H1 (cell line): ENCODE measurements around the gene FASN. TPM values are rescaled to one million over a fixed set of nuclear protein-coding genes. Genes with fewer than 3 reads are reported as not detected.

ENCODE experiments used
- CTCF ChIA-PET: fragments of 300-600 bp; sonication (Branson Sonifier 250); formaldehyde crosslinking; loops from one replicate; lab custom pipeline; 2021; ENCODE audit not compliant: partially characterized antibody; lab: Charles Lee
- POLR2A ChIA-PET: fragments of 300-600 bp; sonication (Branson Sonifier 250); formaldehyde crosslinking; loops from one replicate; lab custom pipeline; 2021; ENCODE audit warnings: inconsistent platforms; ENCODE audit not compliant: partially characterized antibody; lab: Charles Lee
- DNase-seq, 2 experiments: peaks; one replicate each; pipeline versions ENCODE4 v3.0.0 to v3.0.0-alpha.2; 2010 to 2022; ENCODE audit warnings: low spot score in 2 of 2, low read depth in 1 of 2, mixed read lengths in 1 of 2
- FAIRE-seq: peaks from 2 replicates; lab custom pipeline; 2011; peaks lifted over from hg19 to GRCh38; lab: Jason Lieb, UNC
- H2AFZ ChIP-seq: 2 replicates; pipeline ENCODE4 v1.8.1; 2012; ENCODE audit warnings: low read length, inconsistent platforms
- H2AK5ac ChIP-seq: 2 replicates; pipeline ENCODE4 v1.6.1; 2013; ENCODE audit warnings: low read depth, low read length
- H2BK120ac ChIP-seq: replicated peaks from 2 replicates; pipeline ENCODE3; 2013; ENCODE audit warnings: low read depth, low read length, inconsistent platforms
- H2BK12ac ChIP-seq: 2 replicates; pipeline ENCODE4 v1.6.1; 2013; ENCODE audit warnings: low read depth, low read length
- H2BK15ac ChIP-seq: 2 replicates; pipeline ENCODE4 v1.6.1; 2013; ENCODE audit warnings: low read length
- H2BK20ac ChIP-seq: 2 replicates; pipeline ENCODE4 v1.6.1; 2013; ENCODE audit warnings: low read length
- H2BK5ac ChIP-seq: 2 replicates; pipeline ENCODE4 v1.6.1; 2013; ENCODE audit warnings: low read depth, low read length
- H3K14ac ChIP-seq: 2 replicates; pipeline ENCODE4 v1.6.1; 2013; ENCODE audit warnings: inconsistent platforms; ENCODE audit not compliant: insufficient read length
- H3K18ac ChIP-seq: 2 replicates; pipeline ENCODE4 v1.6.1; 2013; ENCODE audit warnings: low read length; ENCODE audit errors: extremely low read depth
- H3K23ac ChIP-seq: 2 replicates; pipeline ENCODE4 v1.6.1; 2013; ENCODE audit warnings: inconsistent platforms; ENCODE audit not compliant: insufficient read length
- H3K23me2 ChIP-seq: 2 replicates; pipeline ENCODE4 v1.6.1; 2013; ENCODE audit warnings: low read depth, low read length
- H3K27ac ChIP-seq: 2 replicates; pipeline ENCODE4 v1.6.1; 2011; ENCODE audit warnings: low read depth, low read length, inconsistent platforms
- H3K27me3 ChIP-seq, 4 experiments: replicated peaks in 1 of 4; 1 replicate in 1 of 4; 2 replicates in 3 of 4; pipeline versions ENCODE4 v1.6.1 to v1.8.1; 2011 to 2013; ENCODE audit warnings: low read length in 3 of 4, mild to moderate bottlenecking in 3 of 4, inconsistent platforms in 2 of 4, mixed read lengths in 2 of 4, moderate library complexity in 1 of 4; ENCODE audit not compliant: control insufficient read depth in 3 of 4, insufficient read depth in 3 of 4; ENCODE audit errors: extremely low read depth in 1 of 4
- H3K36me3 ChIP-seq, 4 experiments: 2 replicates each; pipeline versions ENCODE4 v1.6.1 to v1.8.1; 2011 to 2013; ENCODE audit warnings: mild to moderate bottlenecking in 4 of 4, low read length in 3 of 4, moderate library complexity in 2 of 4, control low read depth in 1 of 4, inconsistent platforms in 1 of 4; ENCODE audit not compliant: insufficient read depth in 4 of 4, control insufficient read depth in 2 of 4
- H3K4ac ChIP-seq: replicated peaks from 2 replicates; pipeline ENCODE3; 2013; ENCODE audit warnings: low read length, low read depth, mixed read lengths, inconsistent platforms; ENCODE audit not compliant: insufficient read length
- H3K4me1 ChIP-seq, 4 experiments: replicated peaks in 1 of 4; 1 replicate in 1 of 4; 2 replicates in 3 of 4; pipeline versions ENCODE4 v1.6.1 to v1.8.1; 2011 to 2013; ENCODE audit warnings: low read length in 3 of 4, inconsistent platforms in 2 of 4, mixed read lengths in 1 of 4; ENCODE audit not compliant: insufficient read depth in 4 of 4, control insufficient read depth in 3 of 4
- H3K4me2 ChIP-seq, 2 experiments: 2 replicates each; pipeline versions ENCODE4 v1.6.1 to v1.8.1; 2011 to 2013; ENCODE audit warnings: low read depth in 2 of 2, low read length in 2 of 2, control low read depth in 1 of 2, inconsistent platforms in 1 of 2, mild to moderate bottlenecking in 1 of 2; ENCODE audit not compliant: insufficient read depth in 1 of 2
- H3K4me3 ChIP-seq, 4 experiments: fragments of 200-600, 300-600 bp in 1 of 4; sonication (generic), shearing (Covaris generic), sonication (Bioruptor Twin) in 1 of 4; 2 replicates each; pipeline versions ENCODE4 v1.5.1 to v1.8.1; 2011 to 2016; ENCODE audit warnings: low read length in 4 of 4, low read depth in 3 of 4, control low read depth in 2 of 4, inconsistent platforms in 2 of 4, mild to moderate bottlenecking in 2 of 4, mixed read lengths in 1 of 4, moderate library complexity in 1 of 4; ENCODE audit not compliant: insufficient read depth in 2 of 4; ENCODE audit errors: extremely low read depth in 1 of 4
- H3K56ac ChIP-seq: replicated peaks from 2 replicates; pipeline ENCODE3; 2013; ENCODE audit warnings: low read depth, mild to moderate bottlenecking, mixed read lengths, low read length, inconsistent platforms; ENCODE audit not compliant: insufficient read length
- H3K79me1 ChIP-seq: 2 replicates; pipeline ENCODE4 v1.6.1; 2013; ENCODE audit warnings: low read depth, low read length, control low read depth
- H3K79me2 ChIP-seq, 2 experiments: 2 replicates each; pipeline versions ENCODE4 v1.6.1 to v1.8.1; 2012 to 2013; ENCODE audit warnings: low read length in 2 of 2, mild to moderate bottlenecking in 2 of 2, inconsistent platforms in 1 of 2; ENCODE audit not compliant: insufficient read depth in 2 of 2, control insufficient read depth in 1 of 2
- H3K9ac ChIP-seq, 4 experiments: replicated peaks in 1 of 4; 1 replicate in 1 of 4; 2 replicates in 3 of 4; pipeline versions ENCODE4 v1.6.1 to v1.8.1; 2011 to 2013; ENCODE audit warnings: low read depth in 3 of 4, low read length in 3 of 4, control low read depth in 2 of 4, mild to moderate bottlenecking in 2 of 4, moderate library complexity in 2 of 4, inconsistent platforms in 1 of 4; ENCODE audit errors: extremely low read depth in 1 of 4
- H3K9me3 ChIP-seq, 2 experiments: 2 replicates each; pipeline versions ENCODE4 v1.6.1 to v1.8.1; 2012 to 2013; ENCODE audit warnings: mild to moderate bottlenecking in 2 of 2, moderate library complexity in 2 of 2, control low read depth in 1 of 2, inconsistent platforms in 1 of 2, low read depth in 1 of 2, low read length in 1 of 2, mixed read lengths in 1 of 2; ENCODE audit not compliant: insufficient read depth in 2 of 2
- H4K20me1 ChIP-seq, 2 experiments: replicated peaks in 1 of 2; 2 replicates each; pipeline versions ENCODE3 to v1.8.1; 2011 to 2013; ENCODE audit warnings: inconsistent platforms in 2 of 2, low read length in 2 of 2, mild to moderate bottlenecking in 1 of 2; ENCODE audit not compliant: insufficient read depth in 2 of 2, control insufficient read depth in 1 of 2
- H4K5ac ChIP-seq: 2 replicates; pipeline ENCODE4 v1.6.1; 2013; ENCODE audit warnings: low read length, low read depth, mixed read lengths, inconsistent platforms; ENCODE audit not compliant: insufficient read length
- H4K8ac ChIP-seq: 2 replicates; pipeline ENCODE4 v1.8.0; 2013; ENCODE audit warnings: mild to moderate bottlenecking, moderate library complexity, low read length, inconsistent platforms; ENCODE audit not compliant: insufficient read depth; ENCODE audit errors: extremely low read depth
- H4K91ac ChIP-seq: replicated peaks from 2 replicates; pipeline ENCODE3; 2013; ENCODE audit warnings: low read length, mixed read lengths, inconsistent platforms; ENCODE audit not compliant: insufficient read length
- ASH2L ChIP-seq: fragments of 200-600, 300-600 bp; sonication (generic); IDR thresholded peaks from one replicate; pipeline ENCODE4 v1.7.1; 2017; ENCODE audit warnings: low read length
- CEBPB ChIP-seq: IDR thresholded peaks from 2 replicates; pipeline ENCODE4 v1.6.1; 2012; ENCODE audit warnings: low read depth, low read length
- GABPA ChIP-seq: IDR thresholded peaks from 2 replicates; pipeline ENCODE4 v1.6.1; 2011; ENCODE audit warnings: mild to moderate bottlenecking, low read length, moderate library complexity, borderline replicate concordance; ENCODE audit not compliant: insufficient read depth
- KDM4A ChIP-seq: IDR thresholded peaks from one replicate; pipeline ENCODE4 v1.7.1; 2012; ENCODE audit warnings: low read depth, mild to moderate bottlenecking, moderate library complexity, low read length, inconsistent platforms; ENCODE audit not compliant: severe bottlenecking
- POU5F1 ChIP-seq: IDR thresholded peaks from 2 replicates; pipeline ENCODE4 v1.6.1; 2011; ENCODE audit warnings: low read depth, mild to moderate bottlenecking, low read length, moderate library complexity
- RXRA ChIP-seq: IDR thresholded peaks from 2 replicates; pipeline ENCODE4 v1.6.1; 2011; ENCODE audit warnings: low read depth, mild to moderate bottlenecking, low read length, moderate library complexity; ENCODE audit not compliant: insufficient read depth
- SAP30 ChIP-seq: fragments of 300-600 bp; sonication (generic); IDR thresholded peaks from 2 replicates; pipeline ENCODE4 v1.7.1; 2012; ENCODE audit warnings: low read length, moderate library complexity, mild to moderate bottlenecking, inconsistent platforms; ENCODE audit not compliant: insufficient read depth, insufficient replicate concordance
- SIN3A ChIP-seq, 2 experiments: IDR thresholded peaks in 1 of 2; conservative IDR thresholded peaks in 1 of 2; 2 replicates each; pipeline ENCODE4 v1.6.1; 2011 to 2012; ENCODE audit warnings: low read length in 2 of 2, improper control_type of control experiment in 1 of 2, low read depth in 1 of 2, mild to moderate bottlenecking in 1 of 2
- SP2 ChIP-seq: IDR thresholded peaks from 2 replicates; pipeline ENCODE4 v1.6.1; 2012; ENCODE audit warnings: mild to moderate bottlenecking, low read length, inconsistent platforms
- SUZ12 ChIP-seq: fragments of 200-600 bp; sonication (generic); IDR thresholded peaks from 2 replicates; pipeline ENCODE4 v1.6.1; 2012; ENCODE audit warnings: mild to moderate bottlenecking, inconsistent platforms, low read length, moderate library complexity, mixed read lengths
- TBP ChIP-seq: IDR thresholded peaks from 2 replicates; pipeline ENCODE4 v1.6.1; 2011; ENCODE audit warnings: low read depth, low read length, improper control_type of control experiment
- WGBS, 2 experiments: shearing (Covaris generic) in 1 of 2; methylation state at CpG; one replicate each; pipeline versions ENCODE4 v1.1.6 to v1.1.7; 2013 to 2015; ENCODE audit warnings: low lambda C conversion rate in 2 of 2, mixed read lengths in 2 of 2, inconsistent platforms in 1 of 2, low coverage in 1 of 2, missing lambda C conversion rate in 1 of 2; ENCODE audit not compliant: insufficient replicate concordance in 2 of 2, insufficient coverage in 1 of 2, insufficient read length in 1 of 2; ENCODE audit errors: extremely low coverage in 1 of 2, missing lambda C conversion rate in 1 of 2; 5-methylcytosine and 5-hydroxymethylcytosine counted together
- polyA plus RNA-seq, 7 experiments: library from polyadenylated mRNA; depleted of rRNA in 3 of 7; stranded (reverse) in 5 of 7; unstranded in 2 of 7; fragments of >200 nt in 5 of 7; fragments of 200-250 nt in 2 of 7; gene quantifications; 1 replicate in 5 of 7; 2 replicates in 1 of 7; 4 replicates in 1 of 7; pipeline versions ENCODE4 v1.2.1 to v1.2.3, GENCODE V29; 2011 to 2013; ENCODE audit warnings: missing spikeins in 2 of 7, mixed read lengths in 2 of 7
- total RNA-seq: library from RNA; stranded (reverse); fragmentation: NEBNext Ultra II Directional; extraction: Animal tissue kit (Norgen Biotek cat#: 25700); gene quantifications from 2 replicates; pipeline ENCODE4 v1.2.1, GENCODE V29; 2021

Gene FASN
- total and polyA plus RNA-seq, 2 of the 8 experiments (the other 6 are each of a cell fraction or from before 2014, with no cell fraction given), result 143 to 561 TPM

GRCh38 chr17:82086941-82087906 is 10.8 kb downstream of the FASN start:
- H2AK5ac ChIP-seq, result no peak overlapping the region
- peak overlapping the region; percentile 51; the same call in 1 of the 2 replicates for H4K8ac ChIP-seq
- no peak overlapping the region for H3K4ac ChIP-seq
- H3K79me1 ChIP-seq, result peaks cover 9% of the 10 kb centered on the region; the same call in 1 of the 2 replicates
- CTCF ChIA-PET, result interaction anchor here (0.9 to 2.4 kb wide), 6 partner anchors 8 to 67 kb away, joined by 3 to 8 read pairs (median 3); no protein-coding TSS in a partner anchor
- no peaks in the 10 kb centered on the region for H3K79me2 ChIP-seq
- no peak overlapping the region for H4K5ac ChIP-seq
- H2BK120ac ChIP-seq, result no peak overlapping the region
- no peak overlapping the region for H2BK5ac ChIP-seq
- no peak overlapping the region for H3K56ac ChIP-seq
- H3K4me1 ChIP-seq, result no peaks in the 10 kb centered on the region
- 94% methylated on average over 21 of the region's 39 CpGs; no CpG with 5 or more reads in 1 of the 2 experiments for WGBS, 2 experiments
- H2BK12ac ChIP-seq, result no peak overlapping the region
- no peak overlapping the region for H3K9ac ChIP-seq
- POLR2A ChIA-PET, result interaction anchor here (0.9 to 8.8 kb wide), 10 partner anchors 9 to 51 kb away, joined by 3 to 105 read pairs (median 4); partner anchors contain the start of genes DUS1L, FASN and GPS1
- H2AFZ ChIP-seq, result no peak overlapping the region
- no peak overlapping the region for H3K18ac ChIP-seq
- H2BK15ac ChIP-seq, result no peak overlapping the region
- H3K36me3 ChIP-seq, result peaks cover 71 to 98% (median 92%) of the 10 kb centered on the region in 4 experiments
- FAIRE-seq (no peak), DNase-seq (no peak)
- H3K14ac ChIP-seq, result no peak overlapping the region
- H3K23me2 ChIP-seq, result no peaks in the 10 kb centered on the region
- no peak overlapping the region for H3K27ac ChIP-seq
- H3K9me3 ChIP-seq, result no peaks in the 10 kb centered on the region
- H4K20me1 ChIP-seq, result peaks cover 23 to 78% of the 10 kb centered on the region in 2 experiments
- no peak overlapping the region for H3K4me3 ChIP-seq
- H3K23ac ChIP-seq, result no peak overlapping the region
- no peaks in the 10 kb centered on the region for H3K27me3 ChIP-seq
- H4K91ac ChIP-seq, result no peak overlapping the region
- H3K4me2 ChIP-seq, result no peak overlapping the region
- no peak overlapping the region for H2BK20ac ChIP-seq
- TF ChIP-seq CEBPB, result no peak
- TF ChIP-seq GABPA, result no peak
- TF ChIP-seq SUZ12, result no peak
- TF ChIP-seq RXRA, result no peak
- no peak for TF ChIP-seq POU5F1
- no peak for TF ChIP-seq SIN3A (conservative IDR thresholded peaks at IDR 0.05 in 1 of 2, IDR thresholded peaks at IDR 0.05 in 1 of 2; ENCODE audit: low read depth in 1 of 2, low read length in 2 of 2)
- no peak for TF ChIP-seq ASH2L
- TF ChIP-seq KDM4A, result no peak
- TF ChIP-seq SP2, result no peak
- no peak for TF ChIP-seq SAP30
- no peak for TF ChIP-seq TBP
